Left ventricle myocardium inferior (tissue), 1 donor: ENCODE results near the gene STX7. TPM values are rescaled to one million over a fixed set of nuclear protein-coding genes. Genes with fewer than 3 reads are reported as not detected.

Experiments
- DNase-seq: peaks from one replicate; pipeline ENCODE4 v3.0.0-alpha.2; 2020
- H3K27ac ChIP-seq: fragments of 200-600 bp; replicated peaks from 2 replicates; pipeline ENCODE4 v1.8.0; 2021
- H3K27me3 ChIP-seq: fragments of 200-600 bp; 2 replicates; pipeline ENCODE4 v1.8.0; 2021; ENCODE audit warnings: low read depth
- H3K36me3 ChIP-seq: fragments of 200-600 bp; 2 replicates; pipeline ENCODE4 v1.8.0; 2021
- H3K4me1 ChIP-seq: fragments of 200-600 bp; 2 replicates; pipeline ENCODE4 v1.8.0; 2021
- H3K4me3 ChIP-seq: fragments of 200-600 bp; 2 replicates; pipeline ENCODE4 v1.8.0; 2021; ENCODE audit warnings: mild to moderate bottlenecking, moderate library complexity
- H3K9me3 ChIP-seq: fragments of 200-600 bp; replicated peaks from 2 replicates; pipeline ENCODE4 v1.8.0; 2021
- CTCF ChIP-seq: fragments of 200-600 bp; IDR thresholded peaks from 2 replicates; pipeline ENCODE4 v1.8.0; 2021; ENCODE audit warnings: antibody characterized with exemption, mild to moderate bottlenecking, borderline replicate concordance
- intact Hi-C: fragments of 100-400 bp; cut with micrococcal nuclease; formaldehyde crosslinking; loops from one replicate; pipeline ENCODE4 v1.11.0; 2022
- total RNA-seq: library from RNA; stranded (reverse); fragmentation: NEBNext Ultra II Directional; extraction: Animal tissue kit (Norgen Biotek cat#: 25700); gene quantifications from one replicate; pipeline ENCODE4 v1.2.1, GENCODE V29; 2021
- donor health status: DM: no; HTN: yes; CAD: no; lungs with severe emphysema.

The STX7 gene
- total RNA-seq, 1 donor from 2014 or later, result 48.4 TPM

- DNase-seq, result no peak
- Histone ChIP-seq H3K27ac (no peak overlapping the region), H3K9me3 (no peaks in the 10 kb centered on the region), H3K36me3 (no peaks in the 10 kb centered on the region), H3K27me3 (no peaks in the 10 kb centered on the region), H3K4me1 (peaks cover 54% of the 10 kb centered on the region), H3K4me3 (no peak overlapping the region)
- intact Hi-C loops, result no loop called here
- TF ChIP-seq CTCF, result no peak
Observed at GRCh38 chr6:132478266-132478665, 34.6 kb downstream of the STX7 start.

DNA sequence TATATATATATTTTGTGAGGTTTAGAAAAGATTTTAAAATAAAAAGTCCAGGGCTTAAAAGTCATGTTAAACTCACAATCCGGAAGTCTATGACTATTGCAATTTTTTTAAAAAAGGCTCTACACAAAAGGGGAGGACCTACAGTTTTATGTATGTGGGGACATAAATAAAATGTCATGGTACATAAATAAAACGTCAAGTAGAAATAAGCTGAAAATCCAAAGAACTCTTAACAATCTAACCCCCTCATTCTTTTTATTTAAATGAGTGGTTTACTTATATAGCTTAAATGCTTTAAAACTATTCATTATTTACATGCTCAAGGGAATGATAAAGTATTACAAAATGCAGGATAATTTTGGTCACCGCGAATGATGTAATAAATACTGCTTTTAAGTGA lies 36.2 kb downstream of the STX7 start:
- no peak for TF ChIP-seq CTCF
- Histone ChIP-seq H3K4me1 (peaks cover 46% of the 10 kb centered on the region), H3K27ac (no peak overlapping the region), H3K36me3 (peaks cover 6% of the 10 kb centered on the region), H3K4me3 (no peak overlapping the region), H3K9me3 (no peaks in the 10 kb centered on the region), H3K27me3 (no peaks in the 10 kb centered on the region)
- no peak for DNase-seq
- intact Hi-C loops, result no loop called here

- TF ChIP-seq CTCF, result no peak
- DNase-seq, result no peak
- Histone ChIP-seq H3K4me3 (no peak overlapping the region), H3K4me1 (peaks cover 38% of the 10 kb centered on the region), H3K36me3 (peaks cover 13% of the 10 kb centered on the region), H3K9me3 (no peaks in the 10 kb centered on the region), H3K27me3 (no peaks in the 10 kb centered on the region), H3K27ac (no peak overlapping the region)
- intact Hi-C loops, result no loop called here
Observed at GRCh38 chr6:132475925-132476324, 37.0 kb downstream of the STX7 start.

- intact Hi-C loops, result no loop called here
- no peak for TF ChIP-seq CTCF
- DNase-seq, result no peak
- Histone ChIP-seq H3K27me3 (no peaks in the 10 kb centered on the region), H3K36me3 (peaks cover 55% of the 10 kb centered on the region), H3K27ac (no peak overlapping the region), H3K4me1 (peaks cover 14% of the 10 kb centered on the region), H3K4me3 (no peak overlapping the region), H3K9me3 (no peaks in the 10 kb centered on the region)
Observed at GRCh38 chr6:132471787-132472186, 41.1 kb downstream of the STX7 start.

DNA sequence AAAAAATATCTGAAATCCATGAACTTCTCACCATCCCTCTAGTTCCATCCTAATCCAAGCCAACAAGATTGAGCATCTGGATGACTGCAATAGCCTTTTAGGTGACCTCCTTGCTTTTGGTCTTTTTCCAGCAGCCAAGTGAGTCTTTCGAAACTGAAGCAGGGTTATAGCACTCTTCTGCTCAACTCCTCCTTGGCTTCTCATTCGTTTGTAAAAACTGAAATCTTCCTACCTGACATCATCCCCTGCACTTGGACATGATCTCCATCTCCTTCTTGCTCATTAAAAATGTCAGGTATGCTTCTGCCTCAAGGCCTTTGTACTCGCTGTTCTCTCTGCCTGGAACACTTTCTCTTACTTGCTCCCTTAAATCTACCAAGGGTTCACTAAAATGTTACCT lies 46.0 kb downstream of the STX7 start:
- Histone ChIP-seq H3K36me3 (peaks cover 94% of the 10 kb centered on the region), H3K4me3 (no peak overlapping the region), H3K4me1 (peaks cover 13% of the 10 kb centered on the region), H3K27ac (no peak overlapping the region), H3K9me3 (no peaks in the 10 kb centered on the region), H3K27me3 (no peaks in the 10 kb centered on the region)
- intact Hi-C loops, result no loop called here
- no peak for DNase-seq
- no peak for TF ChIP-seq CTCF
